GM19351 (cell line): Measurements from ENCODE around the gene CBX8.

Experiments
- ATAC-seq: cut with Tn5 transposase; IDR thresholded peaks from one replicate; pipeline ENCODE4 v1.9.1; 2021; ENCODE audit warnings: mild to moderate bottlenecking, moderate library complexity; ENCODE audit not compliant: unreplicated experiment

CBX8 gene

GRCh38 chr17:79808763-79809529 lies 12.1 kb upstream of the CBX8 start:
- no peak for ATAC-seq

GRCh38 chr17:79806863-79807720 lies 10.2 kb upstream of the CBX8 start:
- no peak for ATAC-seq

- ATAC-seq: no peak
Measured at GRCh38 chr17:79806446-79806760, 9.5 kb upstream of the CBX8 start.

DNA sequence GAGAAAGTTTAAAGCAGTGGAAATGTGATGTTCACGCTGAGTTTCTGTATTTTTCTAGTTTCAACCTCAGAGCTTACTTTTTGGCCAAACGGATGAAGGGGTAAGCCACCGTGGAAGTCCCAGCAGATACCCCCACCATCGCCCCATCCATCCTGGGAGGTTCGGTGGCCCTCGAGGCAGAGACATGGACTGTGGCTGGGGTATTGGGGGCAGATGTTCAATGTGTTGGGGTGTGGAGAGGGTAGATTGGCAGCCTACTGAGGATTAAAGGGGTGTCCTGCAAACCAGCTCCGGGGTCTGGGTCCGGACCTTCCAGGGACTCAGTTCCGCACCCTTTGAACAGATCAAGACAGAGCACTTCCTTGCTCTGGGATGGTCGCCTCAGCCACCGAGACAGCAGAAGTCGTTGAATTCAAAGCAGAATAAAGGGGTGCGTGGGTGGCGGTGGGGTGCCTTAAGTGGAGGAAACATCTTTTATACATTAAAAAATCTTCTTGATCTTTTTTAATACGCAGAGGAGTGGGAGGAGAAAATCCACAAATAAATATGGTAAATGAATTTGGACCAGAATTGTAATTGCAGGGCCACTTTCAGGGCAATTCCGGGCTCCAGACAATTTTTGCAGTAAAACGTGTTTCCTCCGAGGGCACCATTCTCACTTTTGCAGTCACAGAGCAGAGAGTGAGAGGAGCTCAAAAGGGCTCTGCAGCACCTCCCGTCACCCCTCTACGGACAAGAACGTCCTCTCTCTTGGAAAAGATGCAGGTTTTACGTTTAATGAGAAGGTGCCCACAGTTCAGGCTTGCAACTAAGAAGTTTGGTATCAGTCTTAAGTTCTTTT lies 8.2 kb upstream of the CBX8 start:
- no peak for ATAC-seq

- ATAC-seq: peak; percentile 76
Measured at GRCh38 chr17:79803997-79804855, 7.3 kb upstream of the CBX8 start.

- no peak for ATAC-seq
Measured at GRCh38 chr17:79803421-79803996, 6.6 kb upstream of the CBX8 start.

- no peak for ATAC-seq
Measured at GRCh38 chr17:79802736-79803420, 6.0 kb upstream of the CBX8 start.

DNA sequence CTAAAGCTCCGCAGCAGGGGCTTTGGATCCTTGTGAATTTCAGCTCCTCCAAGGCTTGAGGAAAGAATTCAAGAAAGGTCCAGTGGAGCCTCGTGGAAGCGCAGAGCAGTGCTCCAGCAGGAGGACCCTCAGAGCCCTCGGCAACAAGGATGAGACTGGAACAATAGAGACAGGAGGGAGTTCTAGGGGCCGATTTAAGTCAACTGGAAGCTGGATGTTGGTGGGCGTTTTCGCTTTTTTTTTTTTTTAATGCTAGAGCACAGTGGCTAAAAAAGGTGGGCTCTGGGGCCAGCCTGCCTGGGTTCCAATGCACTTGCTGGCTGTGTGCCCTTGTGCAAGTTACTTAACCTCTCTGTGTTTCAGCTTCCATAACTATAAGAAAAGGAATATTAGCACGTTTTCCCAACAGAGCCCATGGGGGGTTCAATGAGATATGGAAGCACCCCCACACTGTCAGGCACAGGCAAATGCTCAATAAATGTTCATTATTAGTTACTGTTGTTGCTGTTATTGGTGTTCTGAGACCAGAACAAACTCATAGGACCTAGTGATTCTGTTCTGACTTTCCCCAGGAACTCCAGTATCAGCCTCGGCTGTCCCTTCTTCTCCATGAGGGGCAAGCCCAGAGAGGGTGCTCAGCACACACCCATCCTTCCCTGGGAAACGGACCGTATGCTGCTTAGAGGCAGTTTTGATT lies 5.3 kb upstream of the CBX8 start:
- ATAC-seq: no peak

DNA sequence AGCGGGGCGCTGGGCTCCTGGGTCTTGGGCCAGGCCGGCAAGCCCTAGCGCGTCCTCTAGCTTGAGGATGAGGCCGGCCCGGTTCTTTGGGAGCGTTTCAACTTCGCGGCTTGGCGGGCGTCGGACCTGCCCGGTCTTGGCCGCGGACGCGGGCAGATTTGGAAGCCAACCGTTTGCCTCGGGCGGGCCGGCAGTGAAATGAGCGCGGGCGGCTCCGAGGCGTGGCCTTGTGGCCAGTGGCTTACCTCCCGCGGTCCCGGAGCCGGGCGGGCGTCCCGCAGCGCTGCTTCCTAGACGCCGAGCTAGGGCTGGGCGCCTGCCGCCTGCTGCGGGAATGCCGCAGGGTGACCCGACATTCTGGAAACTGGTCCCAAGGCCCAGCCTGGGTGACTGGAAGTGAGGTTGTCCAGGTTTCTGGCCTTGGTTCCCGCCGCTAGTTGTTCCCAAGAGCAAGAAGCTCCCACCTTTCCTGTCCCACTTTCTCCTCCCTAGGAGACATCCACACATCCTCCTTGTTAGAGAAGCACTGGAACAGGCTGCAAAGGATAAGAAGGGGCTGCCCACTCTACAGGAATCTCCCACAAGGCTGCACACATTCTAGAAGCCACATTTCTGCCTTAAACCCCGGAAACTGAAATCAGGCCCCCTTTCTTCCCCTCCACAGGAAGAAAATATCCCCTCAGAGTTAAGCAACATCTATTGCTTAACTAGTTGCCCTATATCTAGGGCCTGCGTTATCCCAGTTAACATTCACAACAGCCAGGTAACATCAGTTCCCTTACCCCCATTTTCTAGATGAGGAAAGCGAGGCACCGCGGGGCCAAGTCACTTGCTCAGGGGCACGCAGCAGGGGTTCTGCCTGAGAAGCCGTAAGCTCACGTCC lies 4.5 kb upstream of the CBX8 start:
- ATAC-seq: no peak

DNA sequence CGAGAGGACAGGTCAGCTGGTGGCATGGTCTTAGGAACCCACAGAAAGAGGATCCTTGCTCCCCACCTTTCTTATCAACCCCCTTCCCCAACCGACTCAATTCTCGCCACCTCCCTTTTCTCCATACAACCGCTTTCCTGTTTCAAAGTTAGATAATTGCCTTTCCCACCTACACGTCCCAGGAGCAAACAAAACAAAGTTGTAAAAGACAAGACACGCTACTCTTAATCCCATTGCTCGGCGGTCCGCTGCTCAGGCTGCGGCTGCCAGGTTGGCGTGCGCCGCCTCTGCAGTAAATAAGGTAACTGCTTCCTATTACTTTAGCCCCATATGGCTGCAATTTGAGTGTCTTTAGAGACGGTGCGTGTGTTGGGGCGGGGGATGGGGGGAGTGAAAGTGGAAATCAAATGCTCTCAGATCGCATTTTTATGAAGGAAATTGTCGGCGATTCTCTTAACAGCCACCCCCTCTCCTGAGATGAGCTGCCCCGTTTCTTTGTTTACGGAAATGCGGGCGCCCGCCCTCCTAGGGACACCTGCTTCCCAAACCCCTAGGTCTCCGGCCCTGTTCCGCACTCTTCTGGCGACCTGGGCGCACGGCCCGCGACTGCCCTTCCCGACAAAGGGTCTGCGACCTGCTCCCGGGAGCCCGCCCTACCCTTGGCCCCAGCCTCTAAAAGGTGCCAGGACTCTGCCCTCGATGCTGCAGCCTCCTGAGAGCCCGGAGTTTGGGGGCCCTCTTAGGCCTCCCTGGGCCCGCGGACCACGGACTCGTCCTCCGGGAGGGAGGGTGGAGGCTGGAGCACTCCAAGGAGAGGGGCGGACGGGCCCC lies 3.7 kb upstream of the CBX8 start:
- ATAC-seq: no peak

DNA sequence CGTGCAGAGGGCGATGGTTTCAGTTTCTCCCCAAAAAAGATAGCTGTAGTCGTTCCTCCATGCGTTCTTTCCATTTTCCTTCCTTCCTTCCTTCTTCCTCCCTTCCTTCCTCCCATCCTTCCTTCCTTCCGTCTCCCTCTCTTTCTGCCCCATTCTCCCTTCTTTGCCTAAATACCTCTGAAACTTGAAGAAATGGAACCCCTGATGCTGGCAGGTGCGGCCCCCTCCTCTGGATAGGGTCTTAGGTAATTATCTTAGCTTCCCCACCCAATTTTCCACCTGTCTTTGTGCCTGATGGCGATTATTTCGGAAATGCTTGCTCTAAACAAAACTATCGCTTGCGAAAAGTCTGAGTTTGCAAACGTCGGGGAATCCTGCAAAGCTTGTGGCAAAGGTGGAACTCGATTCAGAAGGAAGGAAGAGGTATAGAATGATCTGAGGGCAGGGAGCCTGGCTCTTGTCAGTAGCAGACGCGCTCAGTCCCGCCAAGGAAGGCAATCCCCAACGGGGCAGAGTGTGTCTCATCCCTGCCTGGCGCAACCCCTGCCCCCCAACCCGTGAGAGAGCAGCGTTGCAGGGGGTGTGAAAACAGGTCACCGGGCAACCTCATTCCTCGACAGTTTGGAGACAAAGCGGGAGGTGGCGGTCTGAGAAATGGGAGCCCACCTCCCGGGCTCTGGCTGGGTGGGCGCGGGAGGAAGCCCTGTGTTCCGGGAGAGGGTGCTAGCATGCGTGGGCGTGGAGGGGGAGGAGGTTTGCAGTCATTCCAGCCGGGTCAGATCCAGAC lies 2.9 kb upstream of the CBX8 start:
- ATAC-seq: no peak

DNA sequence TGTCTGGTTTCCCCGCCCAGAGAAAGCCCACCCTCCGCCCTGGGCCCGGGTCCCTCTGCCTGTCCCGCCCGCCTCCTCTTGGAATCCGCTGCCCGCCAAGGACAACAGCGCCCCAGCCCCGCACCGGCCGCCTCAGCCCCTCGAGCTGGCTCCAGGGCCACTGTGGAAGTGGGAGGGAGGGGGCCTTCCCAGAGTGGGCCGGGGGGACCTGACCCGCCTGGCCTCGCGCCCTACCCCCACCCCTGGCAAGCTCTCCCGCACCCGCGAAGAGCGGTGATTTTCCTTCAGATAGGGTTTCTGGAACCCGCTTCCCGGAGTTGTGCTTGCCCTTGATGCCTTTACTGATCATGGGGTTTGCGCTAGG lies 2.3 kb upstream of the CBX8 start:
- ATAC-seq: no peak

- ATAC-seq: no peak
Measured at GRCh38 chr17:79798299-79799173, 1.7 kb upstream of the CBX8 start.

DNA sequence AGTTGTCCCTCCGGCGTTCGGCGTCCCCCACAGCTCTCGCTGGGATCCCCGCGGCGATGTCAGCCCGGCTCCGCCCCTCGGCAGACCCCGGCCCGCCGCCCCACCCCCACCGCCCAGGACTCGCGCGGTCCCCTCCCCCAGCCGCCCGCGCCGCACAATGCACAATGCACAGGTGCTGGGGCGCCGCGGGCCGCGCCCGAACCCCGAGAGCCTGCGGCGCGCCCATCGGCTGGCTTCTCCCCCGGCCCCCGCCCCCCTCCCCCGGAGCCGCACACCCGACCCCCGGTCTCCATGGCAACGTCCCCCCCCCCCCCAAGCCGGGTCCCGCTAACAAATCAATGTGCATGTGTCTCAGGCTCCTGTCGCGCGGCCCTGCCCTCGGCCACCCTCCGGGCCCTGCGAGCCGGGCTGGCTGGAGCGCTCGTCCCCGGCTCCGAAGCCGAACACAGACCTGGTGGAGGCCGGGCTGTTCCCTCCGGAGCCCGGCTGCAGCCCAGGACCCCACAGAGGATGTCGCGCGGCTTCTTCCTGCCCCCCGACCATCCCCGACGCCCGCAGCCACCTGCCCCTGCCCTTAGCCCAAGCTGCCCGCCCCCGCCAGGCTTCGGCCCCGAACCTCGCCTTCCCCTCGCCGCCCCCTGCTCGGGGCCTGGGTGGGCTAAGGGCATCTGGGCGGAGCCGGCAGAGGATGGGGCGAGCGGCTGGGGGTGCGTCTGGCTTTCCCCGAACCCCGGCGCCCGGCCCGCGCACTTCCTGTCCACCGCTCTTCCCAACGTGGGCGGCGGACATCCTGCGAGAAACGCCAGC lies 818 bp upstream of the CBX8 start:
- ATAC-seq: peak; percentile 20

DNA sequence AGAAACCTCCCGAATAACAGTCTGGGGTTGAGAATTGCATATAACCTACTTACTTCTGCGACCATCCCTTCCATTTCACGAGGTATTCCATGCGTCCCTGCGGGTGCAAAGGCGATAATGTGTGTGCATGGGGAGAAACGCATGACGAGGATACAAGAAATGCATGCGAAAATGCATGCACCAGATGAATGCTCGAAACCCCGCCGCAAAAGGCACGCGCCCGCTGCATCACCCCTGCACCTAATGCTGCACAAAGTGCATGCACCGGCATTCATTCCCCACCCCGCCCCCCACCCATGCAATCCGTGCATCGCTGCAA lies 474 bp downstream of the CBX8 start:
- no peak for ATAC-seq
